Upper lobe of left lung (tissue), 4 donors: ENCODE results near the gene PTPN11.

ENCODE experiments used
- CTCF ChIP-seq, 6 experiments: fragments of 450-650 bp in 4 of 6; fragments of 200-600 bp in 2 of 6; sonication (generic) in 2 of 6; IDR thresholded peaks; one replicate each; pipeline ENCODE4 v1.5.1; 2016 to 2019; ENCODE audit warnings: antibody characterized with exemption in 6 of 6
- EP300 ChIP-seq, 4 donors: sonication (generic); formaldehyde crosslinking; IDR thresholded peaks; one replicate each; pipeline ENCODE4 v1.5.1; 2017; ENCODE audit warnings: antibody characterized with exemption in 4 of 4, control low read depth in 2 of 4
- POLR2A ChIP-seq, 4 donors: fragments of 450-650 bp; IDR thresholded peaks; one replicate each; pipeline ENCODE4 v1.5.1; 2016 to 2017; ENCODE audit warnings: antibody characterized with exemption in 4 of 4, mild to moderate bottlenecking in 2 of 4

- TF ChIP-seq CTCF (IDR thresholded peaks at IDR 0.05) (no peak), POLR2A (IDR thresholded peaks at IDR 0.05) (no peak), EP300 (IDR thresholded peaks at IDR 0.05) (no peak)
Observed at GRCh38 chr12:112533528-112533927, 114.8 kb downstream of the PTPN11 start.
